IMR-90 (cell line): ENCODE measurements around the gene CPED1. TPM values are rescaled to one million over a fixed set of nuclear protein-coding genes. Genes with fewer than 3 reads are reported as not detected.

Source experiments
- ATAC-seq: fragments of 200-7000 bp; cut with Tn5 transposase; 2 replicates; pipeline ENCODE4 v1.9.1; 2020; ENCODE audit warnings: low read depth, mild to moderate bottlenecking, moderate library complexity
- BruUV-seq: library from RNA; stranded (reverse); fragments of 400-500 nt; replicated peaks from 2 replicates; lab custom pipeline; 2021; lab: Mats Ljungman, UMichigan
- CTCF ChIA-PET: fragments of 300-600 bp; formaldehyde crosslinking; extraction: SDS; loops from one replicate; lab custom pipeline; 2021; ENCODE audit warnings: antibody characterized with exemption; lab: Yijun Ruan, JAX
- POLR2A ChIA-PET: fragments of 300-600 bp; sonication (Branson Sonifier 250); formaldehyde crosslinking; loops from one replicate; lab custom pipeline; 2022; ENCODE audit warnings: antibody characterized with exemption; ENCODE audit not compliant: unreplicated experiment; lab: Charles Lee
- DNase-seq: peaks from one replicate; pipeline ENCODE4 v3.0.0; 2013
- H2AFZ ChIP-seq: replicated peaks from 2 replicates; pipeline ENCODE3; 2013; ENCODE audit warnings: low read length, mild to moderate bottlenecking; ENCODE audit not compliant: poor library complexity
- H2AK5ac ChIP-seq: 2 replicates; pipeline ENCODE4 v1.6.1; 2013; ENCODE audit warnings: low read depth, low read length, inconsistent platforms
- H2AK9ac ChIP-seq: replicated peaks from 2 replicates; pipeline ENCODE3; 2013; ENCODE audit warnings: mild to moderate bottlenecking, low read depth, low read length, moderate library complexity; ENCODE audit not compliant: poor library complexity
- H2BK120ac ChIP-seq: 2 replicates; pipeline ENCODE4 v1.6.1; 2013; ENCODE audit warnings: low read depth, low read length, inconsistent platforms
- H2BK15ac ChIP-seq: 3 replicates; pipeline ENCODE4 v1.6.1; 2013; ENCODE audit warnings: low read depth, low read length, inconsistent platforms
- H2BK20ac ChIP-seq: 2 replicates; pipeline ENCODE4 v1.6.1; 2013; ENCODE audit warnings: low read depth, mild to moderate bottlenecking, inconsistent platforms, low read length, moderate library complexity
- H2BK5ac ChIP-seq: 2 replicates; pipeline ENCODE4 v1.6.1; 2013; ENCODE audit warnings: mild to moderate bottlenecking, low read depth, low read length, inconsistent platforms; ENCODE audit not compliant: poor library complexity, severe bottlenecking
- H3K14ac ChIP-seq: replicated peaks from 2 replicates; pipeline ENCODE4 v1.6.1; 2013; ENCODE audit warnings: low read depth, low read length, inconsistent platforms
- H3K18ac ChIP-seq: 2 replicates; pipeline ENCODE4 v1.6.1; 2013; ENCODE audit warnings: low read depth, low read length, control low read depth
- H3K23ac ChIP-seq: 2 replicates; pipeline ENCODE4 v1.6.1; 2013; ENCODE audit warnings: low read depth, low read length, inconsistent platforms
- H3K27ac ChIP-seq: 2 replicates; pipeline ENCODE4 v1.5.1; 2013; ENCODE audit warnings: mild to moderate bottlenecking, control low read depth, low read length; ENCODE audit not compliant: insufficient read depth
- H3K27me3 ChIP-seq: 2 replicates; pipeline ENCODE4 v1.6.1; 2013; ENCODE audit warnings: low read length; ENCODE audit not compliant: control insufficient read depth, insufficient read depth
- H3K36me3 ChIP-seq: 2 replicates; pipeline ENCODE4 v1.6.1; 2013; ENCODE audit warnings: low read length, mixed read lengths; ENCODE audit not compliant: control insufficient read depth, insufficient read depth
- H3K4ac ChIP-seq: 2 replicates; pipeline ENCODE4 v1.6.1; 2013; ENCODE audit warnings: low read depth, low read length, inconsistent platforms
- H3K4me1 ChIP-seq: 2 replicates; pipeline ENCODE4 v1.6.1; 2013; ENCODE audit warnings: low read length, mixed read lengths; ENCODE audit not compliant: control insufficient read depth, insufficient read depth
- H3K4me2 ChIP-seq: 2 replicates; pipeline ENCODE4 v1.6.1; 2013; ENCODE audit warnings: low read depth, mild to moderate bottlenecking, control low read depth, low read length, moderate library complexity
- H3K4me3 ChIP-seq: 2 replicates; pipeline ENCODE4 v1.5.1; 2013; ENCODE audit warnings: low read depth, mild to moderate bottlenecking, control low read depth, low read length, moderate library complexity; ENCODE audit not compliant: insufficient read depth
- H3K56ac ChIP-seq: 2 replicates; pipeline ENCODE4 v1.6.1; 2013; ENCODE audit warnings: low read length, inconsistent platforms; ENCODE audit not compliant: insufficient read depth; ENCODE audit errors: extremely low read depth
- H3K79me1 ChIP-seq, 2 experiments: 2 replicates each; pipeline ENCODE4 v1.6.1; 2013; ENCODE audit warnings: low read length in 2 of 2, inconsistent platforms in 1 of 2, low read depth in 1 of 2
- H3K9ac ChIP-seq: 2 replicates; pipeline ENCODE4 v1.6.1; 2013; ENCODE audit warnings: low read depth, low read length, control low read depth
- H3K9me1 ChIP-seq: 2 replicates; pipeline ENCODE4 v1.6.1; 2013; ENCODE audit warnings: low read length, inconsistent platforms; ENCODE audit not compliant: insufficient read depth
- H3K9me3 ChIP-seq: 2 replicates; pipeline ENCODE4 v1.6.1; 2013; ENCODE audit warnings: low read length; ENCODE audit not compliant: control insufficient read depth, insufficient read depth
- H4K20me1 ChIP-seq: 2 replicates; pipeline ENCODE4 v1.6.1; 2013; ENCODE audit warnings: low read length, inconsistent platforms; ENCODE audit not compliant: insufficient read depth
- H4K5ac ChIP-seq: 2 replicates; pipeline ENCODE4 v1.6.1; 2013; ENCODE audit warnings: mild to moderate bottlenecking, low read depth, low read length, control low read depth
- H4K8ac ChIP-seq, 2 experiments: 2 replicates each; pipeline ENCODE4 v1.6.1; 2013; ENCODE audit warnings: low read depth in 2 of 2, low read length in 2 of 2, control low read depth in 1 of 2, inconsistent platforms in 1 of 2
- H4K91ac ChIP-seq: 2 replicates; pipeline ENCODE4 v1.6.1; 2013; ENCODE audit warnings: low read depth, low read length, inconsistent platforms; ENCODE audit not compliant: insufficient read depth
- BHLHE40 ChIP-seq: fragments of 150-350 bp; IDR thresholded peaks from 2 replicates; pipeline ENCODE4 v1.6.1; 2016; ENCODE audit warnings: mild to moderate bottlenecking, low read depth, low read length
- CHD1 ChIP-seq: IDR thresholded peaks from 2 replicates; pipeline ENCODE4 v1.6.1; 2012; ENCODE audit warnings: low read depth, low read length, improper control_type of control experiment
- FOS ChIP-seq: fragments of 150-350 bp; IDR thresholded peaks from 2 replicates; pipeline ENCODE4 v1.6.1; 2016; ENCODE audit warnings: low read depth, low read length
- MAFK ChIP-seq: IDR thresholded peaks from 2 replicates; pipeline ENCODE4 v1.6.1; 2012; ENCODE audit warnings: low read depth, low read length, improper control_type of control experiment
- MAZ ChIP-seq: IDR thresholded peaks from 2 replicates; pipeline ENCODE4 v1.6.1; 2012; ENCODE audit warnings: low read depth, mild to moderate bottlenecking, low read length, improper control_type of control experiment, moderate library complexity, borderline replicate concordance
- MXI1 ChIP-seq: IDR thresholded peaks from 2 replicates; pipeline ENCODE4 v1.6.1; 2012; ENCODE audit warnings: low read depth, mild to moderate bottlenecking, low read length, moderate library complexity, borderline replicate concordance
- NFE2L2 ChIP-seq: fragments of 150-350 bp; IDR thresholded peaks from 2 replicates; pipeline ENCODE4 v1.6.1; 2016; ENCODE audit warnings: low read depth, mild to moderate bottlenecking, low read length
- POLR2A ChIP-seq: IDR thresholded peaks from 2 replicates; pipeline ENCODE4 v1.6.1; 2012; ENCODE audit warnings: mild to moderate bottlenecking, low read depth, low read length
- RAD21 ChIP-seq: IDR thresholded peaks from 2 replicates; pipeline ENCODE4 v1.6.1; 2012; ENCODE audit warnings: low read length, improper control_type of control experiment
- RCOR1 ChIP-seq: IDR thresholded peaks from 2 replicates; pipeline ENCODE4 v1.6.1; 2012; ENCODE audit warnings: mild to moderate bottlenecking, low read length, improper control_type of control experiment; ENCODE audit not compliant: insufficient replicate concordance
- RFX5 ChIP-seq: IDR thresholded peaks from 2 replicates; pipeline ENCODE4 v1.8.0; 2012; ENCODE audit warnings: low read depth, mild to moderate bottlenecking, low read length, moderate library complexity
- SMC3 ChIP-seq: fragments of 150-350 bp; IDR thresholded peaks from 2 replicates; pipeline ENCODE4 v1.6.1; 2016; ENCODE audit warnings: low read depth, mild to moderate bottlenecking, antibody characterized with exemption, low read length, moderate library complexity
- dilution Hi-C: fragments of 300-500 bp; cut with HindIII; formaldehyde crosslinking; loops from one replicate; pipeline ENCODE4 v1.14.3; 2018; ENCODE audit warnings: low sequenced_read_pairs; ENCODE audit not compliant: unreplicated experiment
- in situ Hi-C: fragments of 300-500 bp; cut with MboI; formaldehyde crosslinking; loops from 3 replicates; pipeline ENCODE4 v1.14.3; 2019; ENCODE audit warnings: low sequenced_read_pairs, inconsistent platforms, mixed read lengths
- intact Hi-C: fragments of 100-400 bp; cut with micrococcal nuclease; formaldehyde crosslinking; loops from 2 replicates; pipeline ENCODE4 v1.10.0; 2022
- polyA plus RNA-seq, 3 experiments: library from polyadenylated mRNA; depleted of rRNA; stranded (reverse); fragments of >200 nt; gene quantifications; 2 replicates each; pipeline ENCODE4 v1.2.3, GENCODE V29; 2012; ENCODE audit warnings: low replicate concordance in 1 of 3
- total RNA-seq: library from RNA; depleted of rRNA; stranded (reverse); fragments of >200 nt; gene quantifications from 2 replicates; pipeline ENCODE4 v1.2.3, GENCODE V29; 2012
- TF ChIP-seq, protein P1 (sequence below): conservative IDR thresholded peaks from 2 replicates; pipeline ENCODE4 v1.5.1; 2012; ENCODE audit warnings: mild to moderate bottlenecking, low read depth, low read length, improper control_type of control experiment
- TF ChIP-seq, protein P2 (sequence below): fragments of 150-350 bp; IDR thresholded peaks from 2 replicates; pipeline ENCODE4 v1.6.1; 2017; ENCODE audit warnings: mild to moderate bottlenecking, antibody characterized with exemption, low read length, low read depth

The CPED1 gene
- total and polyA plus RNA-seq, 2 of the 4 experiments (the other 2 are of a cell fraction): 31.2 to 96.8 TPM

DNA sequence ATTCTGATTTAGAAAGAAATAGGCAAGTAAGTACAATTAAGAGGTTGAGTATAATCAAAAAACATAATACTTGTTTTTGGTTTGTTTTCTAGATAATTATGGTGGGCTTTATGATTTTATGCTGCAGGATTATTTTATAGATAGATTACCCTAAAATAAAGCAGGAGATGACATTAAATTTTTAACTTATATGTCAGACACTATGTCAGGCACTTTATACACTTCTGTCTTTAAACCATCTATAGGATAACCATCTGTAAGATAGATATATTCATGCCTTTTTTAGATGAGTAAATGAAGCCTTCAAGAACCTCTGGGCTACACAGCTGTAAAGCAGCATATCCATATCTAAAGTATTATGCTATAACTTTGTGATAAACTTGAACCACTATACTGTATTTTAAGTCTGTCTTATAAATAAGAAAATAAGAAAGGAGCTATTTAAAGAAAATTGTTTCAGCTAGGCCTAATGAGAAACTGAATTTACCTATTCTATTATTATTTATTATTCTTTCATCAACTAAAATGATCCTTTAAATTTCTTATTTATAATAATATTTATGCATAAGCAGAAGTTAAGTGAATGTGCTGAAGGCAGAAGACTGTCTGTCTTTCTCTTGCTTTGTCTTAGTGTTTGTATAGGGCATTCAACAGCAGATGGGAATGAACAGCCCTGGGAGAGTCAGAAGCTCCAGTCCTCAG is 94.0 kb downstream of the CPED1 start:
- DNase-seq (no peak), ATAC-seq (no peak; the same call in 1 of the 2 replicates)
- H3K36me3 ChIP-seq: no peaks in the 10 kb centered on the region
- H3K9ac ChIP-seq: peak overlapping the region; percentile 91
- ChIA-PET POLR2A (interaction anchor here (0.5 to 3.6 kb wide), 3 partner anchors 76 to 132 kb away, joined by 3 to 26 read pairs (median 8); partner anchors contain the start of genes CPED1 and ING3), CTCF (interaction anchor here (0.7 to 6.1 kb wide), 8 partner anchors 11 to 94 kb away, joined by 3 to 46 read pairs (median 4); partner anchors contain the start of gene CPED1)
- dilution Hi-C loops: loop anchor here (25.0 kb wide), 1 partner anchor 95 kb away; the partner anchor contains the start of gene CPED1
- peak overlapping the region; percentile 90 for H3K23ac ChIP-seq
- peak overlapping the region; percentile 100 for H2BK20ac ChIP-seq
- no TSS peak for BruUV-seq
- H4K8ac ChIP-seq: peak overlapping the region; percentile 85 to 87
- H3K9me3 ChIP-seq: no peaks in the 10 kb centered on the region
- H3K18ac ChIP-seq: peak overlapping the region; percentile 77; the same call in 1 of the 2 replicates
- no peak overlapping the region for H2AFZ ChIP-seq
- peak overlapping the region; percentile 44; the same call in 1 of the 2 replicates for H3K4me2 ChIP-seq
- in situ Hi-C loops: no loop called here
- H3K9me1 ChIP-seq: peaks cover 16% of the 10 kb centered on the region
- intact Hi-C loops: loop anchor here (10.0 kb wide), 1 partner anchor 498 kb away; no protein-coding TSS in a partner anchor
- peak overlapping the region; percentile 94; the same call in 2 of the 3 replicates for H2BK15ac ChIP-seq
- H3K4me1 ChIP-seq: peaks cover 23% of the 10 kb centered on the region
- H2AK5ac ChIP-seq: peak overlapping the region; percentile 64; the same call in 1 of the 2 replicates
- peak overlapping the region; percentile 86; the same call in 1 of the 2 replicates for H4K91ac ChIP-seq
- H3K27ac ChIP-seq: peak overlapping the region; percentile 96
- H2BK120ac ChIP-seq: peak overlapping the region; percentile 99
- H3K14ac ChIP-seq: peak overlapping the region; percentile 89
- no peaks in the 10 kb centered on the region for H3K27me3 ChIP-seq
- no peak overlapping the region for H2AK9ac ChIP-seq
- peak overlapping the region; percentile 99 for H3K4ac ChIP-seq
- H4K5ac ChIP-seq: peak overlapping the region; percentile 84; the same call in 1 of the 2 replicates
- no peak overlapping the region for H3K4me3 ChIP-seq
- peaks cover 23 to 45% of the 10 kb centered on the region in 2 experiments for H3K79me1 ChIP-seq
- peak overlapping the region; percentile 71; the same call in 1 of the 2 replicates for H3K56ac ChIP-seq
- H4K20me1 ChIP-seq: no peaks in the 10 kb centered on the region
- peak overlapping the region; percentile 99 for H2BK5ac ChIP-seq
- TF ChIP-seq MXI1 (no peak), RFX5 (no peak), MAZ (no peak), NFE2L2 (no peak), BHLHE40 (no peak), MAFK (no peak), SMC3 (no peak), CHD1 (no peak), RCOR1 (no peak), POLR2A (no peak), RAD21 (no peak), FOS (no peak)
- TF ChIP-seq, protein P1, sequence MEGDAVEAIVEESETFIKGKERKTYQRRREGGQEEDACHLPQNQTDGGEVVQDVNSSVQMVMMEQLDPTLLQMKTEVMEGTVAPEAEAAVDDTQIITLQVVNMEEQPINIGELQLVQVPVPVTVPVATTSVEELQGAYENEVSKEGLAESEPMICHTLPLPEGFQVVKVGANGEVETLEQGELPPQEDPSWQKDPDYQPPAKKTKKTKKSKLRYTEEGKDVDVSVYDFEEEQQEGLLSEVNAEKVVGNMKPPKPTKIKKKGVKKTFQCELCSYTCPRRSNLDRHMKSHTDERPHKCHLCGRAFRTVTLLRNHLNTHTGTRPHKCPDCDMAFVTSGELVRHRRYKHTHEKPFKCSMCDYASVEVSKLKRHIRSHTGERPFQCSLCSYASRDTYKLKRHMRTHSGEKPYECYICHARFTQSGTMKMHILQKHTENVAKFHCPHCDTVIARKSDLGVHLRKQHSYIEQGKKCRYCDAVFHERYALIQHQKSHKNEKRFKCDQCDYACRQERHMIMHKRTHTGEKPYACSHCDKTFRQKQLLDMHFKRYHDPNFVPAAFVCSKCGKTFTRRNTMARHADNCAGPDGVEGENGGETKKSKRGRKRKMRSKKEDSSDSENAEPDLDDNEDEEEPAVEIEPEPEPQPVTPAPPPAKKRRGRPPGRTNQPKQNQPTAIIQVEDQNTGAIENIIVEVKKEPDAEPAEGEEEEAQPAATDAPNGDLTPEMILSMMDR: no peak
- TF ChIP-seq, protein P2, sequence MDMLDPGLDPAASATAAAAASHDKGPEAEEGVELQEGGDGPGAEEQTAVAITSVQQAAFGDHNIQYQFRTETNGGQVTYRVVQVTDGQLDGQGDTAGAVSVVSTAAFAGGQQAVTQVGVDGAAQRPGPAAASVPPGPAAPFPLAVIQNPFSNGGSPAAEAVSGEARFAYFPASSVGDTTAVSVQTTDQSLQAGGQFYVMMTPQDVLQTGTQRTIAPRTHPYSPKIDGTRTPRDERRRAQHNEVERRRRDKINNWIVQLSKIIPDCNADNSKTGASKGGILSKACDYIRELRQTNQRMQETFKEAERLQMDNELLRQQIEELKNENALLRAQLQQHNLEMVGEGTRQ: no peak
